Stimulated activated CD8-positive, alpha-beta memory T cell treated with anti-CD3 and anti-CD28 coated beads, Interleukin-15, amount 100 ng/mL, for 4 hours (primary cell): ENCODE data around the gene KRTAP5-3.
A peak's percentile ranks its signal among the peaks of the same experiment; 100 is the strongest.

Experiments used
- DNase-seq, 2 donors: peaks; one replicate each; pipeline ENCODE4 v3.0.0-alpha.2; 2020; ENCODE audit warnings: low read depth in 2 of 2

KRTAP5-3 gene

DNA sequence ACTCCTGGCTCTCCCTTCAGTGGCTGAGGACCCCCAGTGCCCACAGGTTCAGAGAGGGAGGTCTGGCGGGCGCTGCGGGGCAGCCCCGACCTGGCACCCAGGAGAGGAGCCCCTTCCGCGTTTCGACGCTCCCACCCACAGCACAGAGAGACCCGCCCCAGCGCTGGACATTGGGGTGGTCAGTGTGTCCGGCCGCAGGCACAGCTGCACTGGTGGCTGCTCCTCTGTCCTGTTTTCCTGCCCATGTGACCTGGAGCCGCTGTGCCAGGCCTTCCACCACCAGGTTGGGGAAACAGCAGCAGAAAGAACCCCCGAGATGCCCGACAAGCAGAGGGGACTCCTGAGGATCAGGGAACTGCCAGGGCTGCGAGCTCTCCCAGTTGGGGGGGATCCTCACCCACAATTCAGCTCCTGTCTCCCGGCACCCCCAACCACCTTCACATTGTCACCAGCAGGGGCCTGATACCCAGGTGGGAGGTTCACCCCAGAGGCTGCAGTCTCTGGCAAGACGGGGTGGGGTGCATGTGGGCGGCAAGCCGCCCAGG, 35.0 kb upstream of the KRTAP5-3 start:
- no peak for DNase-seq

DNA sequence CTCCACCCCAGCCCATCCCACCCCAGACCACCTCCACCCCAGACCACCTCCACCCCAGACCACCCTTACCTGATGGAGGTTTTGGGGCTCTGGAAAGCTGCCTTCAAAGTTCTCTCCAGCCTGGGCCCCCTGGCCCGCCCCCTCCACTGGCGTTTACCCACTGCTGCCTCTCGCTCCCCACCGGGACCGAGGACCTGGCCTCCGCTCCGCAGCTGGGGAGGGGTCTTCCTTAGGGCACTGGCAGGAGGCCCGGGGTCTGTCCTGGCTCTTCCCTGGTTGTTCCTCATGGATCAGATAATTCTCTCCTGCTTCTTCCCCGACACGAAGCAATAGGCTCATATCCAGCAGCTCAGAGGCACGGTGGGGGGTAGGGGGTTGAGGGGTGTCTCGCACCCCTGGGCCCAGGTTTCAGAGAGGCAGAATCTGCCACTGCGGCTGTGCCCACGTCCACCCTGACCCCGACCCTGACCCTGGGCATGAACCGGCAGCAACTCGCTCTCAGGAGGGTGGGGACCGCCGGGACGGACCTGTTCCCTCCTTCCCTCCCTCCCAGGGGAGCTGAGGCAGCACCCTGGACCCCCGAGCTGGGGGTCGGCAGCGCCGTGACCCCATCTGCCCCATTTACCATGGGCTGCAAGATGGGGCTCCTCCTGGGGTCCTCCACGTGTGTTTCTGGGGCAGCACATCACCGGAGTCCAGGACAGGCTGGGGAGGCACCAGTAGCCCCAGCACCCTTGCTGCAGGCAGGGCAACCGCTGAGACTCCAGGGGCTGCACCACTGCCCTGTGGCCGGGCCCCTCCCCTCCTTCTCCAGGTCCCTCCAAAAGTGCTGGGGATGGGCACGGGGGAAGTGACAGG, 34.3 kb upstream of the KRTAP5-3 start:
- DNase-seq: no peak

DNA sequence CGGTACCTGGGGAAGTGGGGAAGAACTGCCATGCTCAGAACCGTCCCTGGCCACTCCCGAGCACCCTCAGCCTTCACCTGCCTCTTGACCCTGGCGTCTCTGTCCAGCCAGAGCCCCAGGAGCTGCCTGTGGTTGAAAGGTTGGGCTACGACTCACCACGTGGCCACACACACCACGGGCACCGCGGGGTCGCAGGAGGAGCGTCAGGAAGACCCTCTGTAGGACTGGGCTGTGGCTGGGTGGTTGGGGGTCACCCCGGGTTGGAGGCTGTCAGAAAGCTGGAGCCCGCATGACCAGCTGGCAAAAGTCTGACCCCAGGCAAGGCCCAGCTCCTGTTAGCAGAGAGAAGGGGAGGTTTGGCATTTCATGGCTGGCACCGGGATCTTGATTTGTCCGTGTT, 32.8 kb upstream of the KRTAP5-3 start:
- DNase-seq: no peak

DNA sequence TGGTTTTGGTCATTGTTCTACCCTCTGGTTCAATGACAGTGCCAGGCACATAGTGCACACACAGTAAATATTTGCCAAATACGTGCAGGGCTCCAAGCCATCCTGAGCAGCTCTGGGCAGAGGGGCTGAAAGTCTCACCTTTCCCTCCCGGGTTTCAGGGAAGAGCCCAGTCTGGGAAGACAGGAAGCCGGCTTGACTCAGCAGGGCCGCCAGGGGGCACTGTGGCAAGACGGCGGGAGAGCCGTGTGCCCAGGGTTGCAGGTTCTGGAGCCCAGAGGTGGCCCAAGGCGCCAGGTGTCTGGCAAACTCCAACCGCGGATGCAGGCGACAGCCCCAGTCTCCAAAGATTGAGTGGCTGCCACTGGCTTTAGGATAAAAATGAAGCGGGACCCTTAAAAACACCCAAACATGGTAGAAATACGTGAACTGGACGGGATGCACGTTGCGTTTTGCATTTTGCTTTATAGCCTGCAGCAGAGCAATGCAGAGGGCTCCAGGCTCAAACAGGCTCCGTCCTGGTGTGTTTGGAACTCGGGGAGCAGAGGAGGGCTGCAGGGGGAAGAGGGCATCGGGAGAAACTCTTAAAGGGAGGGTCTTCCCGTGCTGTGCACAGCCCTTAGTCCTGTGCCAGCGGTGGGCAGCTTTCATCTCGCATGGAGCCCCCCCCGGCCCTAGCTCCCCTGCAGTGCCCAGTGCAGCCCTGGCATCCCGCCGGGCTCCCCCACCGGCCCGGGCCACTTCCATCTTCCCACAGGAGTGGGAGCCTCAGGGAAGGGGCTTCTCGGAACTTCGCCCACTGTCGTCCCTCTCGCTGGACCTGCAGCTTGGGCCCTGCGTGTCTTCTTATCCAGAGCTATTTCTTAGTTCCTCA, 32.0 kb upstream of the KRTAP5-3 start:
- no peak for DNase-seq

DNA sequence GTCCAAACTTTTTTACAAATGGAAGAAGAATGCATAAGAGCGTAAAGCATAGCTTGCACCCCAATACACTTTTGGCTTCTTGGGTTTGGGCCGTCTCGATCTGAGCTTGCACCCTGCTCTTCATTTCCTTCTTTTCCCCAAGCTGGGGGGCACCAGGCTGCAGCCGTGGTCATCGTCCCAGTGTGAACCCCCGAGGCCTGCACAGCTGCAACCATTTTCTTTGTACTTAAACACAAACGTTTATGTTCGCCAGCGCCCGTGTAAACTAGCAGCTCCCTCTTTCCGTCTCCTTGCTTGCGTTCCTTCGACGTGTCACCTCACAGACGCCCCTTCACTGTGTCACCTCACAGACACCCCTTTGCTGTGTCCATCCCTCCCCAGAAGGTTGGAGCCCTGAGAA, 31.4 kb upstream of the KRTAP5-3 start:
- DNase-seq: no peak

DNA sequence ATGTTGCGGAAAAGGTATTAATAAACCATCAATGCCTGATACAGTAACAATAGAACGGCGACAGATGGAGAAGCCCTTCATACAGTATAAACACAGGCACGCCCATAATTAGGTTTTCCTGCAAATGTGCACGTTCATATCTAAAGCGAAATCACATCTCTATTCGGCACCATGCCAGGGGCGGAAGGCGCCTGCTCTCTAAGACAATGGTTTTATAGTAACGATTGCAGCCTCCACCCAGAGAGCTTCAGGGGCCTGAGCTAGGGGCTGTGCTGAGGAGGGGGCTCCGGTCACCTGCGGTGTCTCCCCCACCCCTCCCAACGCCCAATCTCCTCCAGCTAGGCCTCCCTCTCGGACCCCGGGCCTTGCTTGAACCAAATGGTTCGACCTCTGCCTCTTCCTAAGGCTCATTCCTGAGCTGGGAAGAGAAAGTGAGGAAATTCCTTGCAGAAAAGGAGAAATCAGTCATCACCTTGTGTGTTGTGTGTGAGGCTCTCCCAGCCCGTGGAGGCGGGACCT, 30.9 kb upstream of the KRTAP5-3 start:
- DNase-seq: no peak

DNA sequence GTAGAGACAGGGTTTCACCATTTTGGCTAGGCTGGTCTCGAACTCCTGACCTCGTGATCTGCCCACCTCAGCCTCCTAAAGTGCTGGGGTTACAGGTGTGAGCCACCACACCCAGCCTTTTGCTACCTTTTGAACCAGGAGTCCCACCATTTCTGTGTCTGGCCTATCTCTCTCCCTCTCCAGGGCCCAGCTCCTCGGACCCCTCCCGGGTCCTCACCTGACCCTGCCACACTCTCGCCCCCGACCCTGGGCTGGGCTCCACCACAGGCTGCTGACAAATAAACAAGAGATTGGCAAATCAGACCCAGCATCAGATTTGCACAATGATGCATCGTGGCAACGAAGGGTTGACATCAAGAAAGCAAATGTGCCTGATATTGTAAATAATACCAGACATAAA, 30.1 kb upstream of the KRTAP5-3 start:
- no peak for DNase-seq

DNA sequence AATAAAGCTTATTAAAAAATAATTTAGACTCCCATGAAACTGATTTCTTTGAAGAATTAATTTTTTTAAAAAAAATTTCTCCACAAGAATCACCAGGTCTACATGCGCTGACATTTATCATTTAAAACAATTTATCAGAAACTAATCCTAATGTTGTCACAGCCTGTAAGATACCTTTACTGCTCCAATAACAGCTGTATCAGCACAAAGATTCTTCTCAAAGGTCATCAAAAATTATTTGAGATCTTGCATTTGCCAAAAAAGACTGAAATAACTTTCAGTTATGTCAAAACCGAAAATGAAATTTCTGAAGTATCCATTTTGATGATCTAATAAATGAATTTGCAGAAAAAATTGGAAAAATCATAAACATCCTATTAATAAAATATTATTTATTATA, 29.4 kb upstream of the KRTAP5-3 start:
- no peak for DNase-seq

DNA sequence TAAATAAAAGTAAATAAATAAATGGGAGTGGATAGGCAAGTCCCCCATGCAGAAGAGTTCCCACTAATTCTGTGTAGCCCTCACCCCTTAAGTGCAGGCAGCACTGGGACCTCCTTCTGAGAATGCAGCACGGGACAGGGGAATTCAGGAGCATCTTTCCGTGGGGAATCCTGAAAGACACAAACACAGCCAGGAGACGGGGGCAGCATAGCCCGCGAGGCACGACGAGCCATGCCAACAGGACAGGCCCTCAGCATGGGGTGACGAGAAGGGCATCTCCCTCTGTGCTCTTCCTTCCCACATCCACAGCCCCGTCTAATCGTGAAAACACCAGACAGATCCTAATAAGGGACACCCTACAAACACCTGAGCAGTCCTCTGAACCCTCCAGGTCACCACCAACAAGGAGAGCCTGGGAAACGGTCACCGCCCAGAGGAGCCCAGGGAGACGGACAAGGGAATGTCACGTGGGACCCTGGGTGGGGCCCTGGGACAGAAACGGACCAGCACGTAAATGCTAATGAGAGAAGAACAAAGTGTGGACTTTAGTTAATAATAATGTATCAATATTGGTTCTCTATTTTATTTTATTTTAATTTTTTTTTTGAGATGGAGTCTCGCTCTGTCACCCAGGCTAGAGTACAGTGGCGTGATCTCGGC, 28.2 kb upstream of the KRTAP5-3 start:
- DNase-seq: no peak

DNA sequence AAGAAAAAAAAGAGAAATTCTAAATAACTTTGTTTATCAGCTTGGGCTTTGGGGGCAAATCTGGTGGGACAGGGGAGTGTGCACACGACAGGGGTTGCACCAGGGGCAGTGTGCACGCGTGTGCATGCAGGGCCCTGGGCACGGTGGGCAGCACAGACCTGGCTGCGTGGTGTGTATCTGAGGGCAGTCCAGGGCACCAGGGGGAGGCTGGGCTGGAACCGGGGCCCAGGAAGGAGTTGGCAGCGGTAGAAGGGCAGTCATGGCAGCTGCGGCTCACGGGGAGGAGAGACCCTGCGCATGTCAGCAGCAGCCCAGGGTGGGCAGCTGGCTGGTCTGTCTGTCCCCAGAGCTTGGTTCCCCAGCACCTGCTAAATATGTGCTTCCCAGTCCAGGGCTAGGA, 25.6 kb upstream of the KRTAP5-3 start:
- DNase-seq: no peak

DNA sequence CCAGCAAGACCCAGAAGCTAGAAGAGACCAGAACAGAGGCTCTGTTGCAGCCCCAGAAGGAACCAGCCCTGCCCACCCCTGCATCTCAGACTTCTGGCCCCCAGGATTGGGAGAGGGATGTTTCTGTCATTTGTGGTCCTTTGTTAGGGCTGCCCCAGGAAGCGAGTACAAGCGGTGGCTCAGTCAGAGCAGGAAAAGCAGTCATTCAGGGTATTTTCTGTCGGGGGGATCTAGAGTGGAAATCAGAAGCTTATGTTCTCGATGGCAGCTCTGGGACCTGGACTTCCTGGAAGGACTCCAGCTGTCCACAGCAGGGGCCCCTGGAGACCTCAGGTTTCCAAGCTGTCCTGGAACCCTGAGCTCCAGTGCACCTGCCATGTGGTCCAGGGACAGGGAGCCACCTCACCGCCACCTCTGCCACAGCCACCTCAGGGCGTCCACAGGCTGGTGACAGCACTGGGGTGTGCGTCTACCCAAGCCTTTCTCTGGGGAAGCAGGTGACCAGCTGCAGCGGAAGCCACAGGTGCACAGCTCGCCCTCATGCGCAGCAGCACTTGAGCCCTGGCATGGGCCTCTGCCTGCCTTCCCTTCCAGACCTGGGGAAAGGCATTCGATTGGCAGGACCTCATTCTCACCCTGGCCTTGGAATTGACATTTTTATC, 23.9 kb upstream of the KRTAP5-3 start:
- DNase-seq: no peak

DNA sequence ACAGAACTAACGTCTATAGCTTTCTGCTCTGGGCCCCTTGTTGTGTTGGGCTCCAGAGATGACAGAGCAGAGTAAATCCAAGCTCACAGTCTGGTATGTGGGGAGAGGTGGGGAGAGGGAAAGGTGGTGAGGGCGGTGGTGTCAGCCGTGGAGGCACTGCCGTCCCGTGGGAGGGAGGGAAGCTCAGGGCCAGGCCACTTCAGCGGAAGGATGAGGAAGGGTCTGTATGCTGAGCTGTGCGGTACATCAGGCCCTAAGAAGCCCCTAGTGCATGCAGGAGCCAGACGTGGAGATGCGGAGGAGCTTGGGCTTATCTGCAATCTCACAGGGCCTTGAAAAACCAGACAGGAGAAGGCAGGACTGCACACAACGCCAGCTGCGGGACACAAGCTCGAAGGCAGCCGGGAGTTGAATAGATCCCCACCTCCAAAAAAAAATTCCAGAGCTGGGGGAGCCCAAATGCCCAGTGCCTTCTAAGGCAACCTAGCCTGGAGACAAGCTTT, 22.9 kb upstream of the KRTAP5-3 start:
- no peak for DNase-seq

DNA sequence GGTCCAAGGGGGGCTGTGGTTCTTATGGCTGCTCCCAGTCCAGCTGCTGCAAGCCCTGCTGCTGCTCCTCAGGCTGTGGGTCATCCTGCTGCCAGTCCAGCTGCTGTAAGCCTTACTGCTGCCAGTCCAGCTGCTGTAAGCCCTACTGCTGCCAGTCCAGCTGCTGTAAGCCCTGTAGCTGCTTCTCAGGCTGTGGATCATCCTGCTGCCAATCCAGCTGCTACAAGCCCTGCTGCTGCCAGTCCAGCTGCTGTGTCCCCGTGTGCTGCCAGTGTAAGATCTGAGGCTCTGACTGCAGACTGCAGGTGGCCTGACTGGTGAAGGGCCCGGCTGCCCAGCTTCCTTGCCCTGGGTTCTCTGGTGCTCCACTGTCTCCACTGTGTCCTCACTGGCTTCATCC, 22.0 kb upstream of the KRTAP5-3 start:
- DNase-seq: no peak

DNA sequence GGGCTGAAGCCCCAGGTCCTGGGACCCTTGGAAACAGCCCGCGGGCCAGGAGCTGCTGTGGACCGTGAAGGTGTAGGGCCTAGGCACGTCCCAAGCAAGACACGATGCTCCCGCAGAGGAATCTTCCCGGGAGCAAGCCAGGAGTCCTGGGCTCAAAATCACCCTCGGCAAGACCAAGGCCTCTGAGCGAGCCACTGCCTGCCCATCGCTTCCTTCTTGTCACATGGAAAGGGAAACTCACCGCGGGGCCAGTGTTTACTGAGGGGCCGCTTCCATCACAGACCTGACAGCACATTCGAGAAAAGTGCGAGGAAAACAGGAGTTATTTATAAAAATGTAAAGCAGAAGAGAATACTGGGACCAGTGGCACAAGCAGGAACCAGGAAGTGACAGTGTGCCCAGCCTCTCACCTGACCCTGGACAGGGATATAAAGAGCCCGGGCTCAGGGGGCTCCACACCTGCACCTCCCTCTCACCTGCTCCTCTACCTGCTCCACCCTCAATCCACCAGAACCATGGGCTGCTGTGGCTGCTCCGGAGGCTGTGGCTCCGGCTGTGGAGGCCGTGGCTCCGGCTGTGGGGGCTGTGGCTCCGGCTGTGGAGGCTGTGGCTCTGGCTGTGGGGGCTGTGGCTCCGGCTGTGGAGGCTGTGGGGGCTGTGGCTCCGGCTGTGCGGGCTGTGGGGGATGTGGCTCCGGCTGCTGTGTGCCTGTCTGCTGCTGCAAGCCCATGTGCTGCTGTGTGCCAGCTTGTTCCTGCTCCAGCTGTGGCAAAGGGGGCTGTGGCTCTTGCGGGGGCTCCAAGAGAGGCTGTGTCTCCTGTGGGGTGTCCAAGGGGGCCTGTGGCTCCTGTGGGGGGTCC, 21.3 kb upstream of the KRTAP5-3 start, which contains the start of gene KRTAP5-5:
KRTAP5-5 (plus strand) TSS at position 450 of the 860 bp plus-strand sequence; CDS start at position 516, 66 bp downstream.
- no peak for DNase-seq

DNA sequence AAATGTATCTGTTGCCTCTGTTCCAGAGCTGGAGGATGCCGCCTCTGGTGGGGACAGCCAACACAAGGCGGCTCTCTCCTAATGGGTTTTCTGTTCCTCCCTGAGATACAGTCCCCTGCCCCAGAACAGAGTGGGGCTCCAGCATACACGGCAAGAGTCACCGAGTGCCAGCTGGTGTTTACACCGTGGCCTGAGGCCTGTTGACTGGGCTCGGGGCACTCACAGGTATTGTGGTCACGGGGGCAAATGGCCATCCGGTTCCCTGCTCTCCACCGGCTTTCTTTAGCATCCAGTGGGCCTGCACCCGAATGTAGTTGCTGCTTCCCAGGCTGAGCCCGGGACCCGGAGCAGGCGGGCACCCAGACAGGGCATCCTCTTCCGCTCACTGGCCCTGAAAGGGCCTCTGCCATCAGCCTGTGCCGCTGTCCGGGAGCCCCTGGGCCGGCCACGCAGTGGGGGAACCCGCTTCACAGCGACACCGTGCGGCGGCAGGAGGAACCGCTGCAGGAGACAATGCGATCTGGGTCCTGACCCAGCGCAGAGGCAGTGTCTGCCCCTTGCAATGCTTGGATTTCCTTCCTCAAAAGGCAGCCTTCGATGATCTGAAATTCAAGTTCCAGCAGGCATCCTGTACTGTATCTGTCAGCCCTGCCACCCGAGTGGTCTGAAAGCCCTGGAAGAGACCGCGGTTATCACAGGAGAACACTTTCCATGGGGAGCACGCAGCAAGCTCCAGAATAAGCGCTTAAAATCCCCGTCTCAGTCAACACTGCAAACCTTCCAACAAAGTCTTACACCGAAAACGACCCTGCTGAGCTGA, 20.5 kb upstream of the KRTAP5-3 start:
- peak; percentile 6 to 12 for DNase-seq

DNA sequence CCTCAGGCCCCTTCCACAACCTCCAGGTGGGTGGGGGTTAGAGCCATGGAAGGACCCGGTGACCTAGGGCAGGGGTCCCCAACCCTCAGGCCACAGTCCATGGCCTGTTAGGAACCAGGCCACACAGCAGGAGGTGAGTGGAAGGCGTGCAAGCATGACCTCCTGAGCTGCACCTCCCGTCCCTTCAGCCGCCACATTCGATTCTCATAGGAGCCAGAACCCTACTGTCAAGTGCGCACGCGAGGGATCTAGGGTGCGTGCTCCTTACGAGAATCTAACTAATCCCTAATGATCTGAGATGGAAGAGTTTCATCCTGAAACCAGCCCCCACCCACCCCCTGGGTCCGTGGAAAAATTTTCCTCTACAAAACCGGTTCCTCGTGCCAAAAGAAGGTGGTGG, 17.3 kb upstream of the KRTAP5-3 start:
- DNase-seq: no peak

DNA sequence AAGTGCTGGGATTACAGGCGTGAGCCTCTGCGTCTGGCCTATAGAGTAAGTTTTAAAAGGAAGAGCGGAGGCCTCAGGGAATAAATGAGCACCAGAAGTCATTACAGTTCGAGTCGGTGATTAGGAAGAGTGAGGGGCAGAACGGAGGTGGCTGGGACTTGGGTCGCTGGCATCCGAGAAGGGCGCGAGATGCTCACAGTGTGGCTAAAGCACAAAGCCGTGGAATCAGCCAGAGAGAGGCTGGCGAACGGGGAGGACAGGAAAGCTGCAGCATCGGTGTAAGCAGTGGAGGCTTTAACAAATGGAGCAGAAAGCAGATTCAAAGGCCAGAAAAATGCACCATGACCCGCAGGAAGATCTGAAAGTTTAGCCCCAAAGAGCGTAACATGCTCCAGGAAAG, 16.4 kb upstream of the KRTAP5-3 start:
- DNase-seq: no peak

DNA sequence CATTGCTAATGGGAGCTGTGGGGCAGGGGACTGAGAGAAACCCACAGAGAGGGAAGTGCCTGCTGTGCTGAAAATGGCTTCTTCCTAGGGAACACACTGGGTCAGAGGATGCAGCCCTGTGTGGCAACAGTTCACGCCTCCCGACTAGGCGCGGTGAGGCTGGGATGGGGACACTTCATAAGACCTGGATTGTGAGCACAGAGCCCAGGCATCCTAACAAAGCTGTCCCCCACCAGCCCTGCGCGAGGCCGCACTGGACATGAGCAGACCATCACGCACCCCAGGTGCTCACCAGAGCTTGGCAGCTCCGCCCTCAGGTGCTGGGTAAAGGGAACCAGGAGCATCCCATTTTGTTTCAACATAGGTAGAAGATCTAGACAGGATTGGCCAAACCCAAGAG, 15.5 kb upstream of the KRTAP5-3 start:
- DNase-seq: no peak

DNA sequence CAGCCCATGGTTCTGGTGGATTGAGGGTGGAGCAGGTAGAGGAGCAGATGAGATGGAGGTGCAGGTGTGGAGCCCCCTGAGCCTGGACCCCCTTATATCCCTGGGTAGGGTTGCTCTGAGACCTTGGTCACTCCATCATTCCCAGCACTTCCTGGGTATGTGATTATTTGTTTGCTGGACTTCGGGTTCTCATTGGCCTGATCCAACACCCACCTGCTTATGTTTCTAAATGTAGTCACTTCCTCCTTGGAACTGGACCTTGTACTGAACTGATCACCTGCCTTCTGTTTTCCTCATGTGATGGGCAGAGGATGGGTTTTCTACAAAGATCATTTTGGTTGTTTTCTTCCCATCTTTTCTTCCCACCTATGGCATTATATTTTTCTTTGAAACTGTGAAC, 13.8 kb upstream of the KRTAP5-3 start, which contains the start of gene KRTAP5-4:
KRTAP5-4 (minus strand) TSS at position 53 of the 400 bp plus-strand sequence; CDS start at position 8, 45 bp downstream.
- no peak for DNase-seq
